ENCODE results near the gene FBXL17.

DNA sequence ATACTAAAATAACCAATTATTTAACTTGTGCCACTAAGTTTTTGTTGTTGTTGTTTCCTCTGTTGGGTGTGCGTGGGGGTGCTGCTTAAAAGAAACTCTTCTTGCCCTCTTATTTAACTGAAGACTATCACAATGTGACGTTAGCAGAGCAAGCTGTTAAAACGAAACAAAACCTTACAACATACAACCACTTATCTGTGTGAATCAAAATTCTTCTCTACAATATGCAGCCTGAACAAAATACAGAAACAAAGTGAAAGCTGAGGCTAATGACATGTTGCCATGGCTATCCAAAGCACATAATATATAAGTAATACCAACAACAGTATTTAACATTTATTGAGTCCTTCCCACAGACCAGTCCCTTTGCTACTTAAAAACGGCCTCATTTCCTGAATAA lies 291.0 kb downstream of the FBXL17 start:
- TF ChIP-seq POLR2A (IDR thresholded peaks at IDR 0.05; ENCODE audit: low read length) (no peak), MYC (IDR thresholded peaks at IDR 0.05; ENCODE audit: borderline replicate concordance, low read length) (no peak), EP300 (IDR thresholded peaks at IDR 0.05) (no peak), JUN (IDR thresholded peaks at IDR 0.05) (no peak), CBX2 (IDR thresholded peaks at IDR 0.05; ENCODE audit: borderline replicate concordance, low read depth) (no peak), JUNB (IDR thresholded peaks at IDR 0.05) (no peak)
- TF ChIP-seq, protein P1, sequence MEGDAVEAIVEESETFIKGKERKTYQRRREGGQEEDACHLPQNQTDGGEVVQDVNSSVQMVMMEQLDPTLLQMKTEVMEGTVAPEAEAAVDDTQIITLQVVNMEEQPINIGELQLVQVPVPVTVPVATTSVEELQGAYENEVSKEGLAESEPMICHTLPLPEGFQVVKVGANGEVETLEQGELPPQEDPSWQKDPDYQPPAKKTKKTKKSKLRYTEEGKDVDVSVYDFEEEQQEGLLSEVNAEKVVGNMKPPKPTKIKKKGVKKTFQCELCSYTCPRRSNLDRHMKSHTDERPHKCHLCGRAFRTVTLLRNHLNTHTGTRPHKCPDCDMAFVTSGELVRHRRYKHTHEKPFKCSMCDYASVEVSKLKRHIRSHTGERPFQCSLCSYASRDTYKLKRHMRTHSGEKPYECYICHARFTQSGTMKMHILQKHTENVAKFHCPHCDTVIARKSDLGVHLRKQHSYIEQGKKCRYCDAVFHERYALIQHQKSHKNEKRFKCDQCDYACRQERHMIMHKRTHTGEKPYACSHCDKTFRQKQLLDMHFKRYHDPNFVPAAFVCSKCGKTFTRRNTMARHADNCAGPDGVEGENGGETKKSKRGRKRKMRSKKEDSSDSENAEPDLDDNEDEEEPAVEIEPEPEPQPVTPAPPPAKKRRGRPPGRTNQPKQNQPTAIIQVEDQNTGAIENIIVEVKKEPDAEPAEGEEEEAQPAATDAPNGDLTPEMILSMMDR (IDR thresholded peaks at IDR 0.05) = no peak
- TF ChIP-seq, protein P2, sequence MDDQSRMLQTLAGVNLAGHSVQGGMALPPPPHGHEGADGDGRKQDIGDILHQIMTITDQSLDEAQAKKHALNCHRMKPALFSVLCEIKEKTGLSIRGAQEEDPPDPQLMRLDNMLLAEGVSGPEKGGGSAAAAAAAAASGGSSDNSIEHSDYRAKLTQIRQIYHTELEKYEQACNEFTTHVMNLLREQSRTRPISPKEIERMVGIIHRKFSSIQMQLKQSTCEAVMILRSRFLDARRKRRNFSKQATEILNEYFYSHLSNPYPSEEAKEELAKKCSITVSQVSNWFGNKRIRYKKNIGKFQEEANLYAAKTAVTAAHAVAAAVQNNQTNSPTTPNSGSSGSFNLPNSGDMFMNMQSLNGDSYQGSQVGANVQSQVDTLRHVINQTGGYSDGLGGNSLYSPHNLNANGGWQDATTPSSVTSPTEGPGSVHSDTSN (IDR thresholded peaks at IDR 0.05) = no peak

Data from A549 (cell line).